CD14-positive monocyte (primary cell): ENCODE results near the gene KISS1R. TPM values are rescaled to one million over a fixed set of nuclear protein-coding genes. Genes with fewer than 3 reads are reported as not detected.

Source experiments
- DNase-seq, 3 donors: peaks; one replicate each; pipeline ENCODE4 v3.0.0-alpha.2; 2011 to 2022
- H2AFZ ChIP-seq: 2 replicates; pipeline ENCODE4 v1.6.0; 2012; ENCODE audit warnings: mild to moderate bottlenecking, low read depth, low read length, inconsistent platforms; ENCODE audit not compliant: insufficient read depth, poor library complexity, severe bottlenecking
- H3K27ac ChIP-seq, 2 donors: 1 replicate in 1 of 2; 2 replicates in 1 of 2; pipeline ENCODE4 v1.5.1; 2012 to 2013; ENCODE audit warnings: low read length in 2 of 2, control low read depth in 1 of 2, inconsistent platforms in 1 of 2, low read depth in 1 of 2, mild to moderate bottlenecking in 1 of 2
- H3K27me3 ChIP-seq, 2 donors: one replicate each; pipeline versions ENCODE4 v1.6.0 to v1.6.1; 2011 to 2013; ENCODE audit warnings: low read length in 2 of 2; ENCODE audit not compliant: control insufficient read depth in 2 of 2, insufficient read depth in 2 of 2
- H3K36me3 ChIP-seq, 2 donors: replicated peaks in 1 of 2; 1 replicate in 1 of 2; 2 replicates in 1 of 2; pipeline versions ENCODE4 v1.5.1 to v1.6.1; 2012 to 2013; ENCODE audit warnings: low read length in 2 of 2, control low read depth in 1 of 2, inconsistent platforms in 1 of 2, mild to moderate bottlenecking in 1 of 2; ENCODE audit not compliant: insufficient read depth in 2 of 2, control insufficient read depth in 1 of 2
- H3K4me1 ChIP-seq, 2 donors: 1 replicate in 1 of 2; 2 replicates in 1 of 2; pipeline versions ENCODE4 v1.5.1 to v1.6.1; 2012 to 2013; ENCODE audit warnings: low read length in 2 of 2, control low read depth in 1 of 2, inconsistent platforms in 1 of 2, mild to moderate bottlenecking in 1 of 2, moderate library complexity in 1 of 2; ENCODE audit not compliant: insufficient read depth in 2 of 2, control insufficient read depth in 1 of 2
- H3K4me2 ChIP-seq: replicated peaks from 2 replicates; pipeline ENCODE3; 2012; ENCODE audit warnings: low read length, moderate library complexity, mild to moderate bottlenecking; ENCODE audit not compliant: poor library complexity, severe bottlenecking; ENCODE audit errors: extremely low read depth
- H3K4me3 ChIP-seq, 3 experiments: fragments of 200-600 bp in 1 of 3; sonication (generic) in 1 of 3; replicated peaks in 1 of 3; 1 replicate in 2 of 3; 2 replicates in 1 of 3; pipeline ENCODE4 v1.5.1; 2011 to 2013; ENCODE audit warnings: low read length in 3 of 3, mild to moderate bottlenecking in 3 of 3, control low read depth in 2 of 3, low read depth in 2 of 3, inconsistent platforms in 1 of 3, moderate library complexity in 1 of 3
- H3K79me2 ChIP-seq: 2 replicates; pipeline ENCODE4 v1.6.0; 2012; ENCODE audit warnings: mild to moderate bottlenecking, control low read depth, inconsistent platforms, low read length, moderate library complexity; ENCODE audit not compliant: insufficient read depth
- H3K9ac ChIP-seq: 2 replicates; pipeline ENCODE4 v1.6.0; 2017; ENCODE audit warnings: low read length, mild to moderate bottlenecking; ENCODE audit not compliant: insufficient read depth, poor library complexity, severe bottlenecking
- H3K9me3 ChIP-seq, 2 donors: replicated peaks in 1 of 2; 1 replicate in 1 of 2; 2 replicates in 1 of 2; pipeline versions ENCODE4 v1.5.1 to v1.6.1; 2012 to 2013; ENCODE audit warnings: low read length in 2 of 2, control low read depth in 1 of 2; ENCODE audit not compliant: control insufficient read depth in 1 of 2, insufficient read depth in 1 of 2
- H4K20me1 ChIP-seq: 2 replicates; pipeline ENCODE4 v1.6.0; 2012; ENCODE audit warnings: mild to moderate bottlenecking, low read length, control low read depth, moderate library complexity; ENCODE audit not compliant: insufficient read depth
- H3K27ac Mint-ChIP-seq, 7 donors: one replicate each; pipeline ENCODE4 v1.8.0; 2020; ENCODE audit warnings: mild to moderate bottlenecking in 7 of 7, mixed read lengths in 7 of 7, moderate library complexity in 6 of 7, inconsistent platforms in 2 of 7
- H3K27me3 Mint-ChIP-seq, 3 donors: one replicate each; pipeline ENCODE4 v1.8.0; 2021 to 2022; ENCODE audit warnings: low read depth in 3 of 3, mild to moderate bottlenecking in 3 of 3, mixed read lengths in 3 of 3, moderate library complexity in 3 of 3, inconsistent platforms in 1 of 3
- H3K36me3 Mint-ChIP-seq, 2 donors: one replicate each; pipeline ENCODE4 v1.8.0; 2020; ENCODE audit warnings: mixed read lengths in 2 of 2, inconsistent platforms in 1 of 2, mild to moderate bottlenecking in 1 of 2
- H3K4me1 Mint-ChIP-seq: one replicate; pipeline ENCODE4 v1.8.0; 2020; ENCODE audit warnings: mild to moderate bottlenecking, mixed read lengths
- H3K4me3 Mint-ChIP-seq, 2 donors: one replicate each; pipeline ENCODE4 v1.8.0; 2020; ENCODE audit warnings: mild to moderate bottlenecking in 2 of 2, mixed read lengths in 2 of 2, moderate library complexity in 1 of 2
- H3K9me3 Mint-ChIP-seq, 7 donors: one replicate each; pipeline ENCODE4 v1.8.0; 2020 to 2022; ENCODE audit warnings: mixed read lengths in 7 of 7, mild to moderate bottlenecking in 6 of 7, moderate library complexity in 6 of 7, inconsistent platforms in 2 of 7
- CTCF ChIP-seq: fragments of 200-600 bp; IDR thresholded peaks from one replicate; pipeline ENCODE4 v1.8.0; 2022; ENCODE audit warnings: antibody characterized with exemption, mild to moderate bottlenecking
- WGBS: methylation state at CpG from one replicate; pipeline ENCODE4 v1.1.5; 2013; ENCODE audit warnings: missing lambda C conversion rate; ENCODE audit not compliant: insufficient coverage; 5-methylcytosine and 5-hydroxymethylcytosine counted together
- intact Hi-C, 2 donors: fragments of 100-400 bp; cut with micrococcal nuclease; formaldehyde crosslinking; loops; one replicate each; pipeline versions ENCODE4 v1.15.0 to v1.15.1; 2023
- polyA plus RNA-seq, 3 donors: library from polyadenylated mRNA; depleted of rRNA in 1 of 3; unstranded in 2 of 3; stranded (reverse) in 1 of 3; fragments of 300-500 nt in 2 of 3; fragments of >200 nt in 1 of 3; fragmentation: Illumina TruSeq in 2 of 3; gene quantifications; 1 replicate in 2 of 3; 2 replicates in 1 of 3; pipeline ENCODE4 v1.2.3, GENCODE V29; 2012 to 2021

KISS1R gene
- polyA plus RNA-seq, 3 donors: not detected

DNA sequence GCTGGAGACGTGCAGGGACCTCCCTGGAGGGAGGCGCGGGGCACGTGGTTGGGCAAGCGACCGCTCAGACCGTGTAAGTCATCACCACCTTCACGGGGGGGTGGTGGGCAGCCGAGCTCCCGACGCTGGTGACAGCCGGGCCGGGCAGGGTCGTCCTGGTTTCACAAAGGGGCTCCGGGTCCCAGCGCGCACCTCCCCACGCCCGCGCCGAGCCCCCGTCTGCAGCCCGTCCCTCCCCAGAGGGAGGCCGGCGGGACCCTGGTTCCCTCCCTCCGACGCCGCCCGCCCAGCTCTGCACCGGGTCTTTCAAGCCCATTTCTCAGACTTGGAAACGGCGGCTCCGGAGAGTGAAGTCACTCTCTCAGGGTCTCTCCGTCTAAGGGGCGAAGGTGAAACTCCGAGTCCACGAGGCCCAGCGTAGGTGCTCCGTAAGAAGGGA, 8.0 kb downstream of the KISS1R start:
- Mint-ChIP-seq H3K4me3 (peak overlapping the region; percentile 84 to 87), H3K27ac (peak overlapping the region in 5 of 7 donors; percentile 68 to 90 (median 87)), H3K27me3 (peaks cover 17 to 21% (median 19%) of the 10 kb centered on the region in 3 donors), H3K36me3 (peaks cover 6 to 12% of the 10 kb centered on the region in 2 donors), H3K4me1 (peaks cover 43% of the 10 kb centered on the region), H3K9me3 (peaks cover 0 to 4% (median 2%) of the 10 kb centered on the region in 7 donors)
- DNase-seq: peak in 1 of 3 donors; percentile 58
- Histone ChIP-seq H4K20me1 (peaks cover 31% of the 10 kb centered on the region), H3K4me2 (peak overlapping the region; percentile 99), H3K9me3 (no peaks in the 10 kb centered on the region), H3K9ac (peak overlapping the region; percentile 88), H3K27ac (peak overlapping the region; percentile 47 to 87), H3K36me3 (peaks cover 4 to 6% of the 10 kb centered on the region in 2 donors), H3K4me1 (peaks cover 45 to 51% of the 10 kb centered on the region in 2 donors), H3K79me2 (peaks cover 61% of the 10 kb centered on the region), H2AFZ (peak overlapping the region; percentile 95), H3K4me3 (peak overlapping the region; percentile 89 to 99 (median 90)), H3K27me3 (peaks cover 4 to 13% of the 10 kb centered on the region in 2 donors)
- TF ChIP-seq CTCF: no peak
- under 1% methylated on average over 39 of the region's 39 CpGs for WGBS
- intact Hi-C loops: loop anchor here in 1 of 2 donors (5.0 to 10.0 kb wide), 2 partner anchors 177 to 320 kb away; partner anchors contain the start of genes ATP5F1D, GPX4 and MIDN

DNA sequence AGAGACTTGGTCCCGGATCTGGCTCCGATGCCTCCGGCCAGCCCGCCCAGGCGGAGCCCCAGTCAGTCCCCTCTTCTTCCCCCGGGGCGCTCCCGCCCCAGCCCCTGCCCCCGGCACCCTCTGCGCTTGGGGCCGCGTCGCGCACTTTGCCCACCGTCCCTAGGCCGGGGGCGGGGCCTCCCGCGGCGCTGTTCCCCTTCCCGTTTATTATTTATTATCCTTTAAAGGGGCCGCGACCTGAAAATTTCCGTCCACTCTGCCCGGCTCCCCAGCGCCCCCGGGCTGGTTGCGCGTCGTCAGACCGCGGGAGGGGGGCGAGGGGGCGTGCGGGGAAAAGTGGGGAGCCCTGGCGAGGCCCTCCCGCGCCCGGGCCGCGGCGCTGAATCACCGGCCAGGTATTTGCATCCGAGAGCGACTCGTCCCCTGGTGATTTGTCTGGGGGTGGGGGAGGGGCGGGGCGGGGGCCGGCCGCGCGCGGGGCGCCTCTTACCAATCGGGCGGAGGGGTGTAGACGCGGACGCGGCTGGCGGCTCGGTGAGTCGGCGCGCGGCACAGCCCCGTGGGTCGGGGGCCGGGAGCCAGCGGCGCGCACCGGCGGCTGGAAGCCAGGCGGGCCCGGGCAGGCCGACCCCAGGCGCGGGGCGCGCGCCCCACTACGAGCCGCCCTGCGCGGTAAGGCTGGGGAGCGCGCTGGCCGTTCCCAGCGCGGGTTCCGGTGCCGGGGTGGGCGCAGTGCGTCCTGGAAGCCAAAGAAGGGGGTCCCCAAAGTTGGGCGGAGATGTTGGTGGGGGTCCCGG, 8.6 kb downstream of the KISS1R start, which contains the start of gene ARID3A:
ARID3A (plus strand) TSS at position 510 of the 797 bp plus-strand sequence. CDS start 3,494 bp downstream, outside the sequence.
- peaks cover 40 to 45% of the 10 kb centered on the region in 2 donors for H3K4me1 ChIP-seq
- H3K4me1 Mint-ChIP-seq: peaks cover 41% of the 10 kb centered on the region
- peaks cover 6 to 16% of the 10 kb centered on the region in 2 donors for H3K36me3 Mint-ChIP-seq

More for the DNA sequence above, 8.6 kb downstream of the KISS1R start, which contains the start of gene ARID3A:
- Histone ChIP-seq H2AFZ (peak within 1 kb of the TSS; percentile 95), H3K9me3 (no peaks in the 10 kb centered on the region), H3K36me3 (peaks cover 5 to 9% of the 10 kb centered on the region in 2 donors), H4K20me1 (peaks cover 36% of the 10 kb centered on the region), H3K4me2 (peak within 1 kb of the TSS; percentile 99), H3K79me2 (peaks cover 67% of the 10 kb centered on the region), H3K27ac (peak within 1 kb of the TSS; percentile 85 to 87), H3K4me3 (peak within 1 kb of the TSS; percentile 89 to 99 (median 90)), H3K27me3 (peaks cover 1 to 8% of the 10 kb centered on the region in 2 donors), H3K9ac (peak within 1 kb of the TSS; percentile 88)
- peaks cover 14 to 16% (median 15%) of the 10 kb centered on the region in 3 donors for H3K27me3 Mint-ChIP-seq
- WGBS: 1% methylated on average over 74 of the region's 97 CpGs
- peak; percentile 69 to 75 (median 73) for DNase-seq
- peak within 1 kb of the TSS in 6 of 7 donors; percentile 79 to 96 (median 92) for H3K27ac Mint-ChIP-seq
- TF ChIP-seq CTCF: no peak
- intact Hi-C loops: loop anchor here (2.0 to 10.0 kb wide), 3 partner anchors 15 to 319 kb away; partner anchors contain the start of genes ATP5F1D (in 1 of the 2), GPX4 (in 1 of the 2) and MIDN (in 1 of the 2)
- H3K9me3 Mint-ChIP-seq: peaks cover 0 to 4% (median 2%) of the 10 kb centered on the region in 7 donors
- H3K4me3 Mint-ChIP-seq: peak within 1 kb of the TSS; percentile 84 to 89
